C4-2B (cell line): Measurements from ENCODE around the gene HOXB8.

ENCODE experiments used
- ZFX ChIP-seq: fragments of 450-650 bp; IDR thresholded peaks from 2 replicates; pipeline ENCODE4 v1.6.1; 2017
- TF ChIP-seq, protein P1 (sequence below): fragments of 450-650 bp; conservative IDR thresholded peaks from 2 replicates; pipeline ENCODE4 v1.5.1; 2017; ENCODE audit warnings: mild to moderate bottlenecking

DNA sequence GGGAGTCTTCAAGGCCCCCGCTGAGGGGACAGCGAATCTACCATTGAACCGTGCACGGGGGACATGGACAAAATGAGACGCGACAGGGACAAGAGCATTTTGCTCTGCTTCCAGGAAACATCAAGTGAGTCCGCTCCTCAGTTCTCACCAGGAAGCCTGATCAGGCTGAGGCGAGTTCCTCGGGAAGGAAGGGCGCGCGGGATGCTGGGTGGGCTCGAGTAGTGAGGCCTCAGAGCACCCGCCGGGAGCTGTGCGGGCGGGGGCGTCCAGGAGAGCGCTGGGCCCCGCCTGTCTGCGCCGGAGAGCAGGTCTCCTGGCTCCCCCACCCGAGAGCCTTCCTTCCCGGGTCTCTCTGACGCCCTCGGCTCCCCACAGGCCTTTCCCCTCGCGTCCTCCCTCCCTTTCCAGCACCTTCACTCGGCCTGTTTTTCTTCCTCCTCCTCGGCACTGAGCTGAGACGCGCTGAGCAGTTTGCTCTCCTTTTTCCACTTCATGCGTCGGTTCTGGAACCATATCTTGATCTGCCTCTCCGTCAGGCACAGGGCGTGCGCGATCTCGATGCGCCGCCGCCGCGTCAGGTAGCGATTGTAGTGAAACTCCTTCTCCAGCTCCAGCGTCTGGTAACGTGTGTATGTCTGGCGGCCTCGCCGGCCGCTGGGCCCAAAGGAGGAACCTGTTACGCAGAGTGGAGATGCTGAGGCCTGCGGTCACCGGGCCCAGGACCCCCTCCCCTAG is 18.9 kb downstream of the HOXB8 start:
- TF ChIP-seq, protein P1, sequence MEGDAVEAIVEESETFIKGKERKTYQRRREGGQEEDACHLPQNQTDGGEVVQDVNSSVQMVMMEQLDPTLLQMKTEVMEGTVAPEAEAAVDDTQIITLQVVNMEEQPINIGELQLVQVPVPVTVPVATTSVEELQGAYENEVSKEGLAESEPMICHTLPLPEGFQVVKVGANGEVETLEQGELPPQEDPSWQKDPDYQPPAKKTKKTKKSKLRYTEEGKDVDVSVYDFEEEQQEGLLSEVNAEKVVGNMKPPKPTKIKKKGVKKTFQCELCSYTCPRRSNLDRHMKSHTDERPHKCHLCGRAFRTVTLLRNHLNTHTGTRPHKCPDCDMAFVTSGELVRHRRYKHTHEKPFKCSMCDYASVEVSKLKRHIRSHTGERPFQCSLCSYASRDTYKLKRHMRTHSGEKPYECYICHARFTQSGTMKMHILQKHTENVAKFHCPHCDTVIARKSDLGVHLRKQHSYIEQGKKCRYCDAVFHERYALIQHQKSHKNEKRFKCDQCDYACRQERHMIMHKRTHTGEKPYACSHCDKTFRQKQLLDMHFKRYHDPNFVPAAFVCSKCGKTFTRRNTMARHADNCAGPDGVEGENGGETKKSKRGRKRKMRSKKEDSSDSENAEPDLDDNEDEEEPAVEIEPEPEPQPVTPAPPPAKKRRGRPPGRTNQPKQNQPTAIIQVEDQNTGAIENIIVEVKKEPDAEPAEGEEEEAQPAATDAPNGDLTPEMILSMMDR, result no peak
- TF ChIP-seq ZFX, result no peak
